Nephron (organoid): ENCODE measurements around the gene STN1.

Experiments used
- H3K27ac Mint-ChIP-seq, 3 experiments: 2 replicates each; pipeline ENCODE4 v1.8.0; 2020; ENCODE audit warnings: mixed read lengths in 3 of 3, mild to moderate bottlenecking in 2 of 3, moderate library complexity in 1 of 3
- H3K27me3 Mint-ChIP-seq: 2 replicates; pipeline ENCODE4 v1.8.0; 2021; ENCODE audit warnings: low read depth, mild to moderate bottlenecking, moderate library complexity, mixed read lengths
- H3K36me3 Mint-ChIP-seq: 2 replicates; pipeline ENCODE4 v1.8.0; 2020; ENCODE audit warnings: low read depth, mixed read lengths
- H3K4me1 Mint-ChIP-seq: 2 replicates; pipeline ENCODE4 v1.8.0; 2020; ENCODE audit warnings: mixed read lengths
- H3K4me3 Mint-ChIP-seq, 3 experiments: 2 replicates each; pipeline ENCODE4 v1.8.0; 2020; ENCODE audit warnings: mild to moderate bottlenecking in 3 of 3, mixed read lengths in 3 of 3, moderate library complexity in 2 of 3
- H3K9me3 Mint-ChIP-seq: 2 replicates; pipeline ENCODE4 v1.8.0; 2020; ENCODE audit warnings: mixed read lengths
- CTCF ChIP-seq, 3 experiments: fragments of 200-600 bp; sonication (generic); IDR thresholded peaks; one replicate each; pipeline ENCODE4 v1.5.0; 2021; ENCODE audit warnings: antibody characterized with exemption in 3 of 3; ENCODE audit not compliant: unreplicated experiment in 3 of 3

The STN1 gene

DNA sequence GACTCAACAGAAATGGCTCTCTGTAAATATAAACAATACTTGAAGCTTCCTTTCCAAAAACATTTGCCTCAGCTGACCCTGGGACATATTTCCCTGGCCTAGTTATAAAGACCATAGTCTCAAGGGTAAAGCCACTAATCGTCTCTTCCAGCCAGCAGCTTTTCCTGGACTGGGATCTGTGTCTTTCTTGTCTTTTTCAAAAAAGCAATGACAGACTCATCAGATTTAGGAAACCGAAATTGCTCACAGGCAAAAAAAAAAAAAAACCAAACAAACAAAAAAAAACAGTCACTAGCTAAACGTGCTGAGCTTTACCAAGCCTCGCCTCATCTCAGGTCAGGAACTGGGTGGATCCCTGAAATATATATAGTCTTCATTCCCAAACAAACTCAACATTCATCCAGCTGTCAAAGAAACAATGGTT, 23.5 kb downstream of the STN1 start:
- Mint-ChIP-seq H3K4me3 (peak overlapping the region; percentile 9 to 32 (median 9)), H3K4me1 (peaks cover 40% of the 10 kb centered on the region), H3K27ac (peak overlapping the region; percentile 77 to 93 (median 89)), H3K36me3 (peaks cover 38% of the 10 kb centered on the region), H3K27me3 (no peaks in the 10 kb centered on the region), H3K9me3 (no peaks in the 10 kb centered on the region)
- no peak for TF ChIP-seq CTCF (IDR thresholded peaks at IDR 0.05; ENCODE audit: unreplicated experiment in 3 of 3)

DNA sequence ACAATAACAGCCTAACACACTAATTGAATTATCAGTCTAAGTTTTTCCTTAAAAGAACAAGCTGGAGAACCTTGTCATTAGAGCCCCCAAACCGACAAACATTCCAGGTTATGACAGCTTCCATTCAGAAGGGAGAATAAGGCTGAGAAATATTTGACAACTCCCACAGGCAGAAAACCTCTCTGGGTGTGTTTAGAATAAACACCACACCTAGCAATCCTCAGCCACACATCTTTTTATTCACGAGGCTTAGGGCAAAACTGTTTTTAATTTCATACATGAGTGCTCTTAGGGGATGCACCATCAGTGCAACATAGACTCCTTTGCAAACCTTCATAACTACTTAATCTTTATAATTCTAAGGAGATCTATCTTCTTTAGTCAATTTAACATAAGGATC, 24.2 kb downstream of the STN1 start:
- H3K9me3 Mint-ChIP-seq, result no peaks in the 10 kb centered on the region
- peak overlapping the region; percentile 77 to 93 (median 89) for H3K27ac Mint-ChIP-seq
- no peak for TF ChIP-seq CTCF (IDR thresholded peaks at IDR 0.05; ENCODE audit: unreplicated experiment in 3 of 3)
- peaks cover 34% of the 10 kb centered on the region for H3K36me3 Mint-ChIP-seq
- peaks cover 45% of the 10 kb centered on the region for H3K4me1 Mint-ChIP-seq
- peak overlapping the region in 1 of 3 experiments; percentile 31 for H3K4me3 Mint-ChIP-seq
- no peaks in the 10 kb centered on the region for H3K27me3 Mint-ChIP-seq

GRCh38 chr10:103892181-103892580, 25.8 kb downstream of the STN1 start:
- H3K4me3 Mint-ChIP-seq, result no peak overlapping the region
- no peak for TF ChIP-seq CTCF (IDR thresholded peaks at IDR 0.05; ENCODE audit: unreplicated experiment in 3 of 3)
- H3K4me1 Mint-ChIP-seq, result peaks cover 47% of the 10 kb centered on the region
- H3K27ac Mint-ChIP-seq, result peak overlapping the region in 1 of 3 experiments; percentile 30
- H3K27me3 Mint-ChIP-seq, result no peaks in the 10 kb centered on the region
- H3K9me3 Mint-ChIP-seq, result no peaks in the 10 kb centered on the region
- H3K36me3 Mint-ChIP-seq, result peaks cover 22% of the 10 kb centered on the region

DNA sequence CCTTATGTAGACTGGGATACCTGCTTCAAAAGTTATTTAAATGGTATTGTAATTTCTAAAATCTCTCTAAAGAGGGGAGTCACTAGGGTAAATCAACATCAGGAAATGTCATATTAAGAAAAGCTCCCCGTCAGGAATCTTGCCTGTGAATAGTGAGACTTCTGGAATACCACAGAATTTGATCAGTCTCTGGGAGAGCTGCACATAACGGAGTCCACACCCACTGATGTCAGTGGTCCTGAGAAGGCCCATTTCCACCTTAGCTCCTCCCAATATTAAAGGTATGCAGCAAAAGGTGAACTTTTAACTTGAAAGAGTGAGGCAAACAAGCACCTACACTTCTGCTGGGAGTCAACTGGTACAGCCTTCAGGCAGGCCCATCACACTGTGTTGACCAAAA, 27.3 kb downstream of the STN1 start:
- no peak overlapping the region for H3K27ac Mint-ChIP-seq
- H3K36me3 Mint-ChIP-seq, result peaks cover 12% of the 10 kb centered on the region
- H3K27me3 Mint-ChIP-seq, result no peaks in the 10 kb centered on the region
- H3K9me3 Mint-ChIP-seq, result no peaks in the 10 kb centered on the region
- no peak for TF ChIP-seq CTCF (IDR thresholded peaks at IDR 0.05; ENCODE audit: unreplicated experiment in 3 of 3)
- peaks cover 39% of the 10 kb centered on the region for H3K4me1 Mint-ChIP-seq
- H3K4me3 Mint-ChIP-seq, result no peak overlapping the region

DNA sequence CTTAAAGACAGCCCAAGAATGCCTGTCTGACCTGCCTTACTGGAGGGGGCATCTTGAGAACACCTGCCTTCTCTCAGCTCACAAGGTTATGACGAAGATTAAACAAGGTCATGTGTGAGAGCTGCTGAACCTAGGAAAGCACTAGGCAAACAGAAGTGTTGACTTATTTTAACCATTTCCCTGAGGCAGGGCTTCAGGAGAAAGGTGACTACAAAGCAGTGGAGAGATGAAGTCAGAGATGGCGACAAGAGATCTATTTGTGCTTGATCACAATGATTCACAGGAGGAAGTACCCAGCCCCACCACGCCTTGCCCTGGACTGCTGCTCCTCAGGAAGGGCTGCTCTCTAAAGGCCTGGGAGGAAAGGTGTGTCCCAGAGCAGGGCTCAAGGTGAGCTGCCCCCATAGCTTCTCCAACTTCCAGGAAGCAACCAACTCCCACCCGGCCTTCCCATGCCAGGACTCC, 27.8 kb downstream of the STN1 start:
- TF ChIP-seq CTCF (IDR thresholded peaks at IDR 0.05; ENCODE audit: unreplicated experiment in 3 of 3), result no peak
- Mint-ChIP-seq H3K4me3 (no peak overlapping the region), H3K36me3 (peaks cover 9% of the 10 kb centered on the region), H3K4me1 (peaks cover 35% of the 10 kb centered on the region), H3K27me3 (no peaks in the 10 kb centered on the region), H3K27ac (peak overlapping the region in 1 of 3 experiments; percentile 78), H3K9me3 (no peaks in the 10 kb centered on the region)

- Mint-ChIP-seq H3K27ac (peak overlapping the region; percentile 12 to 74 (median 58)), H3K4me1 (peaks cover 25% of the 10 kb centered on the region), H3K9me3 (no peaks in the 10 kb centered on the region), H3K4me3 (no peak overlapping the region), H3K36me3 (peaks cover 9% of the 10 kb centered on the region), H3K27me3 (no peaks in the 10 kb centered on the region)
- TF ChIP-seq CTCF (IDR thresholded peaks at IDR 0.05; ENCODE audit: unreplicated experiment in 3 of 3), result no peak
These were observed 28.8 kb downstream of the STN1 start for GRCh38 chr10:103889121-103889720.
